Mesenchymal stem cell (in vitro differentiated cells and primary cell): ENCODE data around the gene RAB10.

Experiments
- DNase-seq: peaks from one replicate; pipeline ENCODE4 v3.0.0-alpha.2; 2013
- H2AFZ ChIP-seq: one replicate; pipeline ENCODE4 v1.6.1; 2013; ENCODE audit warnings: low read depth, mild to moderate bottlenecking, control low read depth, inconsistent platforms, low read length, moderate library complexity
- H2AK5ac ChIP-seq: 2 replicates; pipeline ENCODE4 v1.6.1; 2013; ENCODE audit warnings: low read length, moderate library complexity, mild to moderate bottlenecking, inconsistent platforms; ENCODE audit not compliant: severe bottlenecking
- H2BK120ac ChIP-seq: one replicate; pipeline ENCODE4 v1.6.1; 2013; ENCODE audit warnings: low read depth, mild to moderate bottlenecking, inconsistent platforms, low read length, moderate library complexity
- H2BK12ac ChIP-seq, 2 experiments: one replicate each; pipeline ENCODE4 v1.6.1; 2013; ENCODE audit warnings: inconsistent platforms in 2 of 2, low read length in 2 of 2, mild to moderate bottlenecking in 2 of 2, moderate library complexity in 2 of 2, control low read depth in 1 of 2
- H2BK15ac ChIP-seq: one replicate; pipeline ENCODE4 v1.6.1; 2013; ENCODE audit warnings: mild to moderate bottlenecking, low read depth, inconsistent platforms; ENCODE audit not compliant: poor library complexity, severe bottlenecking
- H2BK5ac ChIP-seq: 2 replicates; pipeline ENCODE4 v1.6.1; 2013; ENCODE audit warnings: low read depth, mild to moderate bottlenecking, low read length, control low read depth, inconsistent platforms; ENCODE audit not compliant: poor library complexity, severe bottlenecking
- H3K14ac ChIP-seq, 2 experiments: one replicate each; pipeline ENCODE4 v1.6.1; 2013; ENCODE audit warnings: inconsistent platforms in 2 of 2, low read length in 2 of 2, control low read depth in 1 of 2, mild to moderate bottlenecking in 1 of 2, moderate library complexity in 1 of 2
- H3K18ac ChIP-seq, 2 experiments: one replicate each; pipeline ENCODE4 v1.6.1; 2013; ENCODE audit warnings: inconsistent platforms in 2 of 2, low read length in 2 of 2, control low read depth in 1 of 2, low read depth in 1 of 2, mild to moderate bottlenecking in 1 of 2
- H3K23ac ChIP-seq, 2 experiments: one replicate each; pipeline ENCODE4 v1.6.1; 2013; ENCODE audit warnings: inconsistent platforms in 2 of 2, low read length in 2 of 2, mild to moderate bottlenecking in 2 of 2, moderate library complexity in 2 of 2, control low read depth in 1 of 2
- H3K27ac ChIP-seq: 2 replicates; pipeline ENCODE4 v1.5.1; 2013; ENCODE audit warnings: mild to moderate bottlenecking, moderate library complexity, low read length, control low read depth, inconsistent platforms; ENCODE audit not compliant: poor library complexity, severe bottlenecking
- H3K27me3 ChIP-seq, 2 experiments: 2 replicates each; pipeline versions ENCODE4 v1.6.1 to v1.7.0; 2013; ENCODE audit warnings: low read length in 2 of 2, mild to moderate bottlenecking in 2 of 2, moderate library complexity in 2 of 2, control low read depth in 1 of 2, inconsistent platforms in 1 of 2; ENCODE audit not compliant: control insufficient read depth in 1 of 2, insufficient read depth in 1 of 2
- H3K36me3 ChIP-seq, 2 experiments: 2 replicates each; pipeline versions ENCODE4 v1.6.1 to v1.7.0; 2013; ENCODE audit warnings: low read length in 2 of 2, control low read depth in 1 of 2, inconsistent platforms in 1 of 2, low read depth in 1 of 2, mild to moderate bottlenecking in 1 of 2; ENCODE audit not compliant: insufficient read depth in 2 of 2, control insufficient read depth in 1 of 2
- H3K4ac ChIP-seq, 2 experiments: one replicate each; pipeline ENCODE4 v1.6.1; 2013; ENCODE audit warnings: inconsistent platforms in 2 of 2, low read length in 2 of 2, mild to moderate bottlenecking in 2 of 2, moderate library complexity in 2 of 2, control low read depth in 1 of 2, low read depth in 1 of 2
- H3K4me1 ChIP-seq: 2 replicates; pipeline ENCODE4 v1.6.1; 2013; ENCODE audit warnings: low read depth, low read length, control low read depth; ENCODE audit not compliant: control insufficient read depth, insufficient read depth
- H3K4me2 ChIP-seq: 2 replicates; pipeline ENCODE4 v1.6.1; 2013; ENCODE audit warnings: low read length, mild to moderate bottlenecking, inconsistent platforms; ENCODE audit not compliant: poor library complexity, severe bottlenecking
- H3K4me3 ChIP-seq, 2 experiments: 2 replicates each; pipeline versions ENCODE4 v1.5.1 to v1.7.0; 2013; ENCODE audit warnings: low read length in 2 of 2, mild to moderate bottlenecking in 2 of 2, control low read depth in 1 of 2, low read depth in 1 of 2; ENCODE audit not compliant: insufficient read depth in 1 of 2
- H3K79me1 ChIP-seq: replicated peaks from 2 replicates; pipeline ENCODE4 v1.6.1; 2013; ENCODE audit warnings: mild to moderate bottlenecking, control low read depth, low read length, inconsistent platforms; ENCODE audit not compliant: poor library complexity, severe bottlenecking
- H3K9ac ChIP-seq: 2 replicates; pipeline ENCODE4 v1.7.0; 2013; ENCODE audit warnings: mild to moderate bottlenecking, low read length, moderate library complexity
- H3K9me3 ChIP-seq: 2 replicates; pipeline ENCODE4 v1.7.0; 2013; ENCODE audit warnings: mild to moderate bottlenecking, low read length; ENCODE audit not compliant: control insufficient read depth
- H4K8ac ChIP-seq: one replicate; pipeline ENCODE4 v1.6.1; 2013; ENCODE audit warnings: inconsistent platforms, mild to moderate bottlenecking, low read length, moderate library complexity
- H4K91ac ChIP-seq: one replicate; pipeline ENCODE4 v1.6.1; 2013; ENCODE audit warnings: mild to moderate bottlenecking, low read length, inconsistent platforms
- WGBS: methylation state at CpG from one replicate; pipeline ENCODE4 v1.1.7; 2013; ENCODE audit warnings: mixed read lengths; 5-methylcytosine and 5-hydroxymethylcytosine counted together

The RAB10 gene

DNA sequence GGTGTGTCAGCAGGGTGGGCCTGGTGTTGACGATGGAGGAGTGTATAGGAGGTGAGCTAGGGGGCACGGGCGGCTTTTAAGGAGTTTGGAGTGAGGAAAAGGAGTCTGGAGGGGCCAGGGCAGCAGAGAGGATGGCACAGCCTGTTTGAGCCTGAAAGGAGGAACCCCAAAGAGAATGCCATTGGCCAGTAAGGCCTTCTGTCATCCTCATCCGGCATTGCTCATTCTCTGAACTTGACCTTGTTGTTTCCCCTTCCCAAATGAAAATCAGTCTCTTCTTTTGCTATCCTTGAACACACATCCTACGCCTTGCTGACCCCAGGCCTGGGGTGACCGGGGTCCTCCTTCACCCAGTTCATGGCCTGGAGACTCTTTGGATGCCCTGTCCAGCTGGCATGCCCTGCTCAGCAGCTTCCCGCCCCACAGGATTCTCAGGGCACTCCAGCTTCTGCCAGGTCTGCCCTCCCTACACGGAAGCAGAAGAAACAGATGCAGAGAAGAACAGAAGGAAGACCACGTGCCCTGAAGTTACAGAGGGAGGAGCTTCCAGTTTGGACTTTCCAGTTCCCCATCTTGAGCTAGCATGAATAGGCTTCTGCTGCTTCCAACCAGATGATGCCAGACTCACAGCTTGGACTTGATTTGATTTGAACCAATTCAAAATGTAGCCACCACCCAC is 31.1 kb upstream of the RAB10 start:
- DNase-seq = no peak
- Histone ChIP-seq H2BK15ac (no peak overlapping the region), H3K18ac (no peak overlapping the region), H3K79me1 (no peaks in the 10 kb centered on the region), H3K14ac (no peak overlapping the region), H3K23ac (no peak overlapping the region), H4K8ac (no peak overlapping the region), H2BK12ac (no peak overlapping the region), H3K9ac (no peak overlapping the region), H3K4me3 (no peak overlapping the region), H4K91ac (no peak overlapping the region), H3K9me3 (no peaks in the 10 kb centered on the region), H3K36me3 (no peaks in the 10 kb centered on the region), H3K27me3 (no peaks in the 10 kb centered on the region), H3K4ac (no peak overlapping the region), H2AFZ (no peak overlapping the region), H3K4me2 (no peak overlapping the region), H2BK5ac (no peak overlapping the region), H3K4me1 (peaks cover 9% of the 10 kb centered on the region), H2BK120ac (no peak overlapping the region), H2AK5ac (no peak overlapping the region), H3K27ac (no peak overlapping the region)
- 90% methylated on average over 9 of the region's 9 CpGs for WGBS

- peak overlapping the region; percentile 74 for H3K9ac ChIP-seq
Measured at GRCh38 chr2:26008095-26008494, 25.8 kb upstream of the RAB10 start.

GRCh38 chr2:26008851-26009566 is 24.9 kb upstream of the RAB10 start:
- Histone ChIP-seq H3K14ac (peak overlapping the region in 1 of 2 experiments; percentile 18), H2BK12ac (peak overlapping the region in 1 of 2 experiments; percentile 46), H3K9me3 (no peaks in the 10 kb centered on the region), H3K36me3 (no peaks in the 10 kb centered on the region), H4K91ac (no peak overlapping the region), H3K4me3 (peak overlapping the region in 1 of 2 experiments; percentile 2), H2BK5ac (no peak overlapping the region), H3K23ac (no peak overlapping the region), H2BK15ac (no peak overlapping the region), H3K79me1 (no peaks in the 10 kb centered on the region), H3K4ac (peak overlapping the region in 1 of 2 experiments; percentile 52), H2BK120ac (no peak overlapping the region), H3K4me2 (no peak overlapping the region), H2AFZ (no peak overlapping the region), H3K9ac (peak overlapping the region; percentile 74), H3K4me1 (peaks cover 14% of the 10 kb centered on the region), H3K27me3 (no peaks in the 10 kb centered on the region), H2AK5ac (no peak overlapping the region), H3K18ac (peak overlapping the region in 1 of 2 experiments; percentile 18), H4K8ac (peak overlapping the region; percentile 52), H3K27ac (no peak overlapping the region)
- WGBS = 59% methylated on average over 2 of the region's 2 CpGs
- DNase-seq = peak; percentile 72

More at GRCh38 chr2:26008095-26008494, 25.8 kb upstream of the RAB10 start:
- no peak overlapping the region for H3K4ac ChIP-seq
- no peak overlapping the region for H2BK12ac ChIP-seq
- H3K18ac ChIP-seq = no peak overlapping the region
- no peak overlapping the region for H2BK15ac ChIP-seq
- H3K4me3 ChIP-seq = no peak overlapping the region
- H2BK120ac ChIP-seq = no peak overlapping the region
- 100% methylated on average over 1 of the region's 1 CpG for whole genome bisulfite sequencing
- no peak overlapping the region for H4K8ac ChIP-seq
- no peak overlapping the region for H2AK5ac ChIP-seq
- DNase-seq = no peak
- H3K36me3 ChIP-seq = no peaks in the 10 kb centered on the region
- H3K14ac ChIP-seq = no peak overlapping the region
- no peak overlapping the region for H2BK5ac ChIP-seq
- H3K23ac ChIP-seq = no peak overlapping the region
- no peak overlapping the region for H3K27ac ChIP-seq
- H3K79me1 ChIP-seq = no peaks in the 10 kb centered on the region
- H3K9me3 ChIP-seq = no peaks in the 10 kb centered on the region
- peaks cover 14% of the 10 kb centered on the region for H3K4me1 ChIP-seq
- no peak overlapping the region for H2AFZ ChIP-seq
- no peaks in the 10 kb centered on the region for H3K27me3 ChIP-seq
- no peak overlapping the region for H4K91ac ChIP-seq
- no peak overlapping the region for H3K4me2 ChIP-seq

- H2BK5ac ChIP-seq = no peak overlapping the region
- no peak overlapping the region for H2BK120ac ChIP-seq
- H3K18ac ChIP-seq = no peak overlapping the region
- no peak overlapping the region for H2AFZ ChIP-seq
- DNase-seq = no peak
- no peaks in the 10 kb centered on the region for H3K36me3 ChIP-seq
- WGBS = 100% methylated on average over 2 of the region's 2 CpGs
- no peak overlapping the region for H3K9ac ChIP-seq
- H3K79me1 ChIP-seq = no peaks in the 10 kb centered on the region
- H3K9me3 ChIP-seq = no peaks in the 10 kb centered on the region
- H3K4ac ChIP-seq = no peak overlapping the region
- H2BK12ac ChIP-seq = no peak overlapping the region
- H3K14ac ChIP-seq = no peak overlapping the region
- no peak overlapping the region for H2AK5ac ChIP-seq
- H3K27ac ChIP-seq = no peak overlapping the region
- H2BK15ac ChIP-seq = no peak overlapping the region
- no peak overlapping the region for H4K8ac ChIP-seq
- no peak overlapping the region for H3K23ac ChIP-seq
- H3K4me3 ChIP-seq = peak overlapping the region in 1 of 2 experiments; percentile 2
- H3K4me1 ChIP-seq = peaks cover 14% of the 10 kb centered on the region
- no peaks in the 10 kb centered on the region for H3K27me3 ChIP-seq
- no peak overlapping the region for H3K4me2 ChIP-seq
- no peak overlapping the region for H4K91ac ChIP-seq
Measured at GRCh38 chr2:26009567-26009963, 24.3 kb upstream of the RAB10 start.
